HepG2 (cell line): ENCODE measurements around the gene CCDC82. TPM values are rescaled to one million over a fixed set of nuclear protein-coding genes. Genes with fewer than 3 reads are reported as not detected.

ENCODE experiments used
- ARID2 ChIP-seq: sonication (generic); formaldehyde crosslinking; IDR thresholded peaks from 2 replicates; pipeline ENCODE4 v1.8.1; 2022; ENCODE audit warnings: mild to moderate bottlenecking, missing genetic modification reagents, borderline replicate concordance
- ARNT2 ChIP-seq: sonication (generic); formaldehyde crosslinking; IDR thresholded peaks from 2 replicates; pipeline ENCODE4 v1.8.0; 2022; ENCODE audit warnings: mild to moderate bottlenecking, low read depth, missing genetic modification reagents, moderate library complexity
- CREBL2 ChIP-seq: sonication (generic); formaldehyde crosslinking; IDR thresholded peaks from 2 replicates; pipeline ENCODE4 v1.8.1; 2023; ENCODE audit warnings: missing genetic modification reagents, mild to moderate bottlenecking, borderline replicate concordance
- DMAP1 ChIP-seq: IDR thresholded peaks from 2 replicates; pipeline ENCODE4 v1.6.1; 2016
- FOSL1 ChIP-seq: sonication (generic); formaldehyde crosslinking; IDR thresholded peaks from 2 replicates; pipeline ENCODE4 v1.9.0; 2021; ENCODE audit warnings: missing genetic modification reagents, borderline replicate concordance
- GLI4 ChIP-seq: sonication (generic); formaldehyde crosslinking; IDR thresholded peaks from 2 replicates; pipeline ENCODE4 v1.5.1; 2020; ENCODE audit warnings: missing genetic modification reagents, mild to moderate bottlenecking, moderate library complexity, borderline replicate concordance
- HNRNPH1 ChIP-seq: fragments of 200-400 bp; formaldehyde crosslinking; optimal IDR thresholded peaks from 2 replicates; pipeline ENCODE3; 2017; ENCODE audit warnings: mild to moderate bottlenecking, low read depth, low read length
- HNRNPL ChIP-seq: fragments of 200-400 bp; formaldehyde crosslinking; IDR thresholded peaks from 2 replicates; pipeline ENCODE4 v1.6.1; 2017; ENCODE audit warnings: mild to moderate bottlenecking, low read depth, low read length
- MYPOP ChIP-seq: sonication (generic); formaldehyde crosslinking; IDR thresholded peaks from 2 replicates; pipeline ENCODE4 v1.8.1; 2023; ENCODE audit warnings: mild to moderate bottlenecking, moderate library complexity, missing genetic modification reagents
- PRDM15 ChIP-seq: sonication (generic); formaldehyde crosslinking; IDR thresholded peaks from 2 replicates; pipeline ENCODE4 v1.4.0; 2020; ENCODE audit warnings: missing genetic modification reagents
- RBFOX2 ChIP-seq: fragments of 200-400 bp; formaldehyde crosslinking; IDR thresholded peaks from 2 replicates; pipeline ENCODE4 v1.6.1; 2017; ENCODE audit warnings: low read depth, mild to moderate bottlenecking, low read length
- RNF2 ChIP-seq: fragments of 450-650 bp; conservative IDR thresholded peaks from 2 replicates; pipeline ENCODE4 v1.6.1; 2016; ENCODE audit warnings: low read depth
- SP140L ChIP-seq: sonication (generic); formaldehyde crosslinking; IDR thresholded peaks from 2 replicates; pipeline ENCODE4 v1.4.0; 2020; ENCODE audit warnings: missing genetic modification reagents, borderline replicate concordance
- TOPORS ChIP-seq: sonication (generic); formaldehyde crosslinking; IDR thresholded peaks from 2 replicates; pipeline ENCODE4 v1.8.0; 2023; ENCODE audit warnings: mild to moderate bottlenecking, missing genetic modification reagents
- ZBTB7A ChIP-seq: sonication (generic); formaldehyde crosslinking; IDR thresholded peaks from 2 replicates; pipeline ENCODE4 v1.8.0; 2022; ENCODE audit warnings: mild to moderate bottlenecking, missing genetic modification reagents
- ZBTB8A ChIP-seq: sonication (generic); formaldehyde crosslinking; IDR thresholded peaks from 2 replicates; pipeline ENCODE4 v1.4.0; 2020; ENCODE audit warnings: mild to moderate bottlenecking, low read depth, missing genetic modification reagents, borderline replicate concordance
- ZNF142 ChIP-seq: sonication (generic); formaldehyde crosslinking; IDR thresholded peaks from 2 replicates; pipeline ENCODE4 v1.4.0; 2020; ENCODE audit warnings: missing genetic modification reagents
- polyA plus RNA-seq, 8 experiments: library from polyadenylated mRNA; depleted of rRNA in 3 of 8; stranded (reverse) in 7 of 8; unstranded in 1 of 8; fragments of >200 nt; fragmentation: Illumina TruSeq in 4 of 8; extraction: Trizol in 4 of 8; gene quantifications; 2 replicates each; pipeline versions ENCODE4 v1.2.1 to v1.2.3, GENCODE V29; 2011 to 2016; ENCODE audit warnings: low read depth in 4 of 8, missing spikeins in 1 of 8, mixed read lengths in 1 of 8; ENCODE audit not compliant: insufficient read depth in 1 of 8
- total RNA-seq, 5 experiments: library from RNA; depleted of rRNA; stranded (reverse); fragments of >200 nt; fragmentation: Illumina TruSeq; extraction: Trizol; gene quantifications; 2 replicates each; pipeline ENCODE4 v1.2.3, GENCODE V29; 2016; ENCODE audit warnings: low read depth in 1 of 5

Gene CCDC82
- total and polyA plus RNA-seq, 2 of the 13 experiments (the other 11 are each of a cell fraction or from before 2014, with no cell fraction given), result 19.7 to 25.7 TPM

- TF ChIP-seq ZNF142 (CRISPR knock-in tag) (no peak), ZBTB7A (CRISPR knock-in tag) (peak; percentile 61), RBFOX2 (no peak), HNRNPL (0 out of 2 replicates have a peak, but pooled peaks have one; percentile 34), GLI4 (CRISPR knock-in tag) (0 out of 2 replicates have a peak, but pooled peaks have one; percentile 24), ARID2 (CRISPR knock-in tag) (peak; percentile 82; the same call in 1 of the 2 replicates), RNF2 (no peak), MYPOP (CRISPR knock-in tag) (0 out of 2 replicates have a peak, but pooled peaks have one; percentile 22), ARNT2 (CRISPR knock-in tag) (0 out of 2 replicates have a peak, but pooled peaks have one; percentile 3), ZBTB8A (peak; percentile 98; the same call in 1 of the 2 replicates), FOSL1 (CRISPR knock-in tag) (0 out of 2 replicates have a peak, but pooled peaks have one; percentile 30), SP140L (CRISPR knock-in tag) (peak; percentile 87; the same call in 1 of the 2 replicates), HNRNPH1 (no peak), PRDM15 (CRISPR knock-in tag) (0 out of 2 replicates have a peak, but pooled peaks have one; percentile 13), CREBL2 (CRISPR knock-in tag) (0 out of 2 replicates have a peak, but pooled peaks have one; percentile 1), TOPORS (CRISPR knock-in tag) (0 out of 2 replicates have a peak, but pooled peaks have one; percentile 8), DMAP1 (CRISPR knock-in tag) (no peak)
Observed at GRCh38 chr11:96388891-96389719, 607 bp downstream of the CCDC82 start (continued).
